ENCODE results near the gene RNF44. TPM values are rescaled to one million over a fixed set of nuclear protein-coding genes. Genes with fewer than 3 reads are reported as not detected.

The RNF44 gene
- total RNA-seq, 1 experiment from 2014 or later: 19.2 TPM

GRCh38 chr5:176564002-176564401 lies 26.8 kb upstream of the RNF44 start:
- ATAC-seq: no peak
- Histone ChIP-seq H3K79me2 (ENCODE audit: low read length) (no peaks in the 10 kb centered on the region), H3K9me2 (replicated peaks; ENCODE audit: low read length) (no peaks in the 10 kb centered on the region), H3K9ac (ENCODE audit: low read length) (no peak overlapping the region), H3K36me3 (ENCODE audit: low read depth, low read length) (no peaks in the 10 kb centered on the region), H3K4me3 (ENCODE audit: low read length) (no peak overlapping the region), H3K9me3 (ENCODE audit: low read length) (no peaks in the 10 kb centered on the region), H4K20me1 (ENCODE audit: low read length) (no peaks in the 10 kb centered on the region), H3K27me3 (ENCODE audit: low read length) (no peaks in the 10 kb centered on the region), H3K4me1 (ENCODE audit: insufficient read depth, low read length) (no peaks in the 10 kb centered on the region), H3F3A (ENCODE audit: low read length, unreplicated experiment) (no peaks in the 10 kb centered on the region), H3K27ac (ENCODE audit: low read length) (no peak overlapping the region), H2AFZ (ENCODE audit: low read length) (no peak overlapping the region), H3K4me2 (ENCODE audit: low read length) (no peak overlapping the region)
- intact Hi-C loops (cut with micrococcal nuclease): no loop called here
- no peak for TF ChIP-seq CTCF (conservative IDR thresholded peaks at IDR 0.05; ENCODE audit: low read depth, low read length)
- no peak for TF ChIP-seq EZH2 (IDR thresholded peaks at IDR 0.05; ENCODE audit: low read length, unreplicated experiment)
- no peak for TF ChIP-seq EZH2phosphoT487 (IDR thresholded peaks at IDR 0.05; ENCODE audit: borderline replicate concordance, low read length)
- CTCF ChIA-PET: no interaction called here
- no peak for DNase-seq
- POLR2A ChIA-PET (ENCODE audit: unreplicated experiment): no interaction called here
- no TSS peak for BruUV-seq (replicated peaks)

DNA sequence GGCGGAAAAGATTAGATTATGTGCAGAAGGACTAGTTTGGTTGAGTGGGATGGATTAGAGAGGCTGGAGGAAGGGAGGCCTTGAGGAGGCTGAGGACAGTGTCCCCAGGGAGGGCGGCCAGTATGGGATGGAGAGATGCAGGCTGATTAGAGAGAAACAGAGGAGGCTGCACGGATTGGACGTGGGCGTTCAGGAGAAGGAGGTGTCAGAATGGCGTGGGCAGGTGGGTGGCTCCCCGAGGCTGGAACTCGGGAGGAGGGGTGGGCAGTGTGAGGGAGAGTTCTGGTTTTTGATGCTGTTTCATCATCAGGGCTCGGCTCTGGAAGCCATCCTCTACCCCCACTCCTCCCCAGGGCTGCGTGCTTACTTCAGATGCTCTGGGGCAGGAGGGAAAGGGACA lies 25.0 kb upstream of the RNF44 start:
- Histone ChIP-seq H3K27ac (ENCODE audit: low read length) (no peak overlapping the region), H3K4me3 (ENCODE audit: low read length) (no peak overlapping the region), H3K79me2 (ENCODE audit: low read length) (no peaks in the 10 kb centered on the region), H3K36me3 (ENCODE audit: low read depth, low read length) (no peaks in the 10 kb centered on the region), H2AFZ (ENCODE audit: low read length) (no peak overlapping the region), H3F3A (ENCODE audit: low read length, unreplicated experiment) (no peaks in the 10 kb centered on the region), H4K20me1 (ENCODE audit: low read length) (no peaks in the 10 kb centered on the region), H3K9ac (ENCODE audit: low read length) (no peak overlapping the region), H3K9me2 (replicated peaks; ENCODE audit: low read length) (no peaks in the 10 kb centered on the region), H3K27me3 (ENCODE audit: low read length) (no peaks in the 10 kb centered on the region), H3K4me2 (ENCODE audit: low read length) (no peak overlapping the region), H3K4me1 (ENCODE audit: insufficient read depth, low read length) (no peaks in the 10 kb centered on the region), H3K9me3 (ENCODE audit: low read length) (no peaks in the 10 kb centered on the region)
- no TSS peak for BruUV-seq (replicated peaks)
- no peak for DNase-seq
- TF ChIP-seq EZH2 (IDR thresholded peaks at IDR 0.05; ENCODE audit: low read length, unreplicated experiment): no peak
- TF ChIP-seq CTCF (conservative IDR thresholded peaks at IDR 0.05; ENCODE audit: low read depth, low read length): no peak
- no peak for TF ChIP-seq EZH2phosphoT487 (IDR thresholded peaks at IDR 0.05; ENCODE audit: borderline replicate concordance, low read length)
- ChIA-PET CTCF (no interaction called here), POLR2A (ENCODE audit: unreplicated experiment) (no interaction called here)
- no peak for ATAC-seq
- intact Hi-C loops (cut with micrococcal nuclease): no loop called here

DNA sequence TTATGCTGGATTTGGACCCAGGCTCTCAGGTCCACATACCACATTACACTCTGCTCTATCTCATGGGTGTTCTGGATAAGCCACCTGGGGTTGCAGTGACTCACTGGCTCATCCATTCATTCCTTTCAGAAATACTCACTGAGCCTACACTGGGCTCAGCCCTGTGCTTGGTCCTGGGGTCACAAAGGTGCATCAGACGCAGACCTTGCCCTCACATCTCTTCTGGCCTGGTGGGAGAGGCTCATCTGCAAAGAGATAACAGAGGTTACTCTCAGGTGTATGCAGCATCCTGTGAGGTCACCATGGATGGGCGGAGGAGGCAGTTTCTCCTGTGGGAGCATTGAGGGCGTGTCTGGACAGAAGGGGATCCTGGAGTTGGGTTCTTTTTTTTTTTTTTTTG lies 24.1 kb upstream of the RNF44 start:
- no peak overlapping the region for H3K4me2 ChIP-seq (ENCODE audit: low read length)
- no peak overlapping the region for H3K27ac ChIP-seq (ENCODE audit: low read length)
- H3K4me3 ChIP-seq (ENCODE audit: low read length): no peak overlapping the region
- no peaks in the 10 kb centered on the region for H3K79me2 ChIP-seq (ENCODE audit: low read length)
- intact Hi-C loops (cut with micrococcal nuclease): no loop called here
- no peak overlapping the region for H3K9ac ChIP-seq (ENCODE audit: low read length)
- H3K9me3 ChIP-seq (ENCODE audit: low read length): no peaks in the 10 kb centered on the region
- BruUV-seq (replicated peaks): no TSS peak
- H4K20me1 ChIP-seq (ENCODE audit: low read length): no peaks in the 10 kb centered on the region
- H2AFZ ChIP-seq (ENCODE audit: low read length): no peak overlapping the region
- TF ChIP-seq CTCF (conservative IDR thresholded peaks at IDR 0.05; ENCODE audit: low read depth, low read length) (no peak), EZH2 (IDR thresholded peaks at IDR 0.05; ENCODE audit: low read length, unreplicated experiment) (no peak), EZH2phosphoT487 (IDR thresholded peaks at IDR 0.05; ENCODE audit: borderline replicate concordance, low read length) (no peak)
- ChIA-PET POLR2A (ENCODE audit: unreplicated experiment) (no interaction called here), CTCF (no interaction called here)
- ATAC-seq (no peak), DNase-seq (no peak)
- H3F3A ChIP-seq (ENCODE audit: low read length, unreplicated experiment): no peaks in the 10 kb centered on the region
- H3K4me1 ChIP-seq (ENCODE audit: insufficient read depth, low read length): no peaks in the 10 kb centered on the region
- no peaks in the 10 kb centered on the region for H3K9me2 ChIP-seq (replicated peaks; ENCODE audit: low read length)
- H3K36me3 ChIP-seq (ENCODE audit: low read depth, low read length): no peaks in the 10 kb centered on the region
- no peaks in the 10 kb centered on the region for H3K27me3 ChIP-seq (ENCODE audit: low read length)

Data from PC-3 (cell line).